ENCODE results near the gene IMMP2L.
"Not testable (repeated sequence)": the region's sequence is repeated elsewhere in the genome, so short reads cannot be mapped to it uniquely, and the experiment has no call there.

Gene IMMP2L

DNA sequence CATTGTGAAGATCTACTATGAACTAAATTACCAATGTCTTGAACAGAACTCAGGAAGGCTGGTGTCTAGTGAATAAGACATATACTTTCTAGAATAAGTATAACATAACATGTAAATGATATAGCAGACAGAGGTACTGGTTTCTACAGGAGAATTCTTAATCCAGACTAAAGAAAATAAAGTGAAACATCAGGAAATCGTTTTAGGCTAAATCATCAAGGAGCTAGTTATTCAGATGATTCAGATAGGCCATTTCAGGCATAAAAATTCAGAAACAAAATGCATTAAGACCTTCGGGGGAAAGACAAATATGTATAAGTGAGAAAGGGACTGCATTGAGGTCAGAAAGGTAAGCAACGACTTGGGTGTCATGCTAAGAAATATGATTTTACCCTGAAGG is 300.8 kb downstream of the IMMP2L start:
- Mint-ChIP-seq H3K36me3 (ENCODE audit: low read depth) (no peaks in the 10 kb centered on the region), H3K27me3 (ENCODE audit: low read depth) (no peaks in the 10 kb centered on the region), H3K4me3 (no peak overlapping the region), H3K27ac (no peak overlapping the region), H3K4me1 (ENCODE audit: low read depth) (no peaks in the 10 kb centered on the region), H3K9me3 (no peaks in the 10 kb centered on the region)

DNA sequence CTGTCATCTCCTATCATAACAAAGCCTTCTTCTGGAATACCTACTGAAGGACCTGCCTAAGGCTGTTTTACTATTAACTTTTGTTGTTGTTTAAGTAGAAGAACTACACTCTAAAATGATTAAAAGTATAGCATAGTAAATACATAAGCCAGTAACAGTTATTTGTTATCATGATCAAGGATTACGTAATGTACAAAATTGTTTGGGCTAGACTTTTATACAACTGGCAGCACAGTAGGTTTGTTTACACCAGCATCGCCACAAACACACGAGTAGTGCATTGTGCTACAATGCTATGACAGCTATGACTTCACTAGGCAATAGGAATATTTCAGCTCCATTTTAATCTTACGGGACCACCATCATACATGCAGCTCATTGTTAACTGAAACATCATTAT is 302.3 kb downstream of the IMMP2L start:
- no peak overlapping the region for H3K4me3 Mint-ChIP-seq
- no peaks in the 10 kb centered on the region for H3K36me3 Mint-ChIP-seq (ENCODE audit: low read depth)
- H3K4me1 Mint-ChIP-seq (ENCODE audit: low read depth) = no peaks in the 10 kb centered on the region
- H3K27me3 Mint-ChIP-seq (ENCODE audit: low read depth) = no peaks in the 10 kb centered on the region
- no peak overlapping the region for H3K27ac Mint-ChIP-seq
- H3K9me3 Mint-ChIP-seq = no peaks in the 10 kb centered on the region

DNA sequence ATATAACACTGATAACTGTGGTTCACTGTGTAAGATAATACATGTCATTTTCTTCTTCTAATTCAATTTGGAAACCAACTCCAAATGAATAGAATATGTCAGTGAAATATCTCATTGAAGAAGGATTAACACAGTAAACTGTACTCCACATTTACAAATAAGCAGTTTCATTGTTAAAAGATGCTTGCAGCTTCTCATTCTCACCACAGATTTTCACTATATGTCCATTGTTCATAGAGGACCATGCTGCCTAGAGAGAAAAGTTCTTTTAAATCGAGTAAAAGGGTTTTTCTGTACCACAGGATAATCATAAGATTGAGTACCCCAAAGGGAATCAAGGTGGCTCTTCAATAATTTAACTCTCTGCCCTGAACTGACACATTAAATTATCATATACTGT is 305.9 kb downstream of the IMMP2L start:
- H3K9me3 Mint-ChIP-seq = no peaks in the 10 kb centered on the region
- H3K4me3 Mint-ChIP-seq = no peak overlapping the region
- H3K27ac Mint-ChIP-seq = no peak overlapping the region
- no peaks in the 10 kb centered on the region for H3K4me1 Mint-ChIP-seq (ENCODE audit: low read depth)
- no peaks in the 10 kb centered on the region for H3K27me3 Mint-ChIP-seq (ENCODE audit: low read depth)
- H3K36me3 Mint-ChIP-seq (ENCODE audit: low read depth) = no peaks in the 10 kb centered on the region

DNA sequence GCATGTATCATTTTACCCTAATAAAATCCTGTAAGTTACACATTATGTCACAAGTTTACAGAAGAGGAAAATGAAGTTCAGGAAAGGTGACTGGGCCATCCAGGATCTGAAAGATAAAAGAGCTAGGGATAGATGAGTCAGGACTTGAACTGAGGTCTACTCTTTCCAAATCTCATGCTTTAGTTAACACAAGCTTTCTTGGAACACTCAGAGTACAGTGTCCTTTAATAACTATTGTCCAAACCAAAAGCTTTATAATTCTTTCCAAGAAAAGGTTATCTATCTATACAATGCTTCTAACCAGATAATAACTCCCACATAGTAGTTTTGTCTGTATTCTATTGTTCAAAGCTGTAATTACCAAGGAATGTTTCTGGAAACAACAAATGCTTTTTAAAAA is 306.7 kb downstream of the IMMP2L start:
- Mint-ChIP-seq H3K4me3 (no peak overlapping the region), H3K4me1 (ENCODE audit: low read depth) (no peaks in the 10 kb centered on the region), H3K27me3 (ENCODE audit: low read depth) (no peaks in the 10 kb centered on the region), H3K9me3 (peaks cover 5% of the 10 kb centered on the region), H3K36me3 (ENCODE audit: low read depth) (no peaks in the 10 kb centered on the region), H3K27ac (no peak overlapping the region)

DNA sequence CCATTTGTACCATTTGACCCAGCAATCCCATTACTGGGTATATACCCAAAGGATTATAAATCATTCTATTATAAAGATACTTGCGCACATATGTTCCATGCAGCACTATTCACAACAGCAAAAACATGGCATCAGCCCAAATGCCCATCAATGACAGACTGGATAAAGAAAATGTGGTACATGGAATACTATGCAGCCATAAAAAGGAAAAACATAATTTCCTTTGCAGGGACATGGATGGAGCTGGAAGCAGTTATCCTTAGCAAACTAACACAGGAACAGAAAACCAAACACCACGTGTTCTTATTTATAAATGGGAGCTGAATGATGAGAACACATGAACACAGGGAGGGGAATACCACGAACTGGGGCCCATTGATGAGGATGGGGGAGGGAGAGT is 310.9 kb downstream of the IMMP2L start:
- not testable (repeated sequence) for H3K27ac Mint-ChIP-seq; H3K27me3 Mint-ChIP-seq (ENCODE audit: low read depth); H3K4me3 Mint-ChIP-seq; H3K36me3 Mint-ChIP-seq (ENCODE audit: low read depth); H3K4me1 Mint-ChIP-seq (ENCODE audit: low read depth)
- peaks cover 16% of the 10 kb centered on the region for H3K9me3 Mint-ChIP-seq

DNA sequence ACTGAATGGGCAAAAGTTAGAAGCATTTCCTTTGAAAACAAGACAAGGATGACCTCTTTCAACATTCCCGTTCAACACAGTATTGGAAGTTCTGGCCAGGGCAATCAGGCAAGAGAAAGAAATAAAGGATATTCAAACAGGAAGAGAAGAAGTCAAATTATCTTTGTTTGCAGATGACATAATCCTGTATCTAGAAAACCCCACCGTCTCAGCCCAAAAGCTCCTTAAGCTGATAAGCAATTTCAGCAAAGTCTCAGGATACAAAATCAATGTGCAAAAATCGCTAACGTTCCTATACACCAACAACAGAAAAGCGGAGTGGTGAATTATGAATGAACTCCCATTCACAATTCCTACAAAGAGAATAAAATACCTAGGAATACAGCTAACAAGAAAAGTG is 312.5 kb downstream of the IMMP2L start:
- not testable (repeated sequence) for H3K4me1 Mint-ChIP-seq (ENCODE audit: low read depth); H3K36me3 Mint-ChIP-seq (ENCODE audit: low read depth); H3K4me3 Mint-ChIP-seq; H3K27me3 Mint-ChIP-seq (ENCODE audit: low read depth); H3K27ac Mint-ChIP-seq
- peaks cover 16% of the 10 kb centered on the region for H3K9me3 Mint-ChIP-seq

DNA sequence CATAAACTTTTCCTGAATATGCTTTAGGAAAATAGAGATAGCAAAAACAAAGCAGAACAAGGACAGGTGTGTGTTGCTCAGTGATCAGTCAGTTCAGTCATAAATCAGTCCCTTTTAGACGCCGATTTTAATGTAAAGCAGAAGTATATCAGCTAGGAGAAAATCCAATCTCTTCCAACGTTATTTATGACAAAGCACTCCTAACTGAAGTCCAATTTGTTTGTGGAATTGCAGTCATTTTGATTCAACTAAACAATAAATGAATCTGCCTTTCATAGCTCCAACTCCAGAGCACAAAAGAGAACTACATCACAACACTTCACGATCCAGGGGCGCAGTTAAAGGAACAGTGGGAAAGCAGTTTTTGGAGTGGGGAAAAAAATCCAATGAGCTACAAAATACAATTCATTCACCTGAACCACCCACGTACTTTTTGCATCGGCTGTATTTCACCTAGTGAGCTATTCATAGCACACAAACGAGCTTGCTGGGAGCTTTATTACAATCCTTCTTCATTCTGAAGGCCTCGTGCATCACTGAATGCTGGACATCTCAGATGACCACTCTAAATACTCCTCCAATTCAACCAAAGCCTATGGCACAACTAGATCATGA is 320.0 kb downstream of the IMMP2L start:
- no peaks in the 10 kb centered on the region for H3K36me3 Mint-ChIP-seq (ENCODE audit: low read depth)
- no peaks in the 10 kb centered on the region for H3K4me1 Mint-ChIP-seq (ENCODE audit: low read depth)
- no peaks in the 10 kb centered on the region for H3K27me3 Mint-ChIP-seq (ENCODE audit: low read depth)
- H3K27ac Mint-ChIP-seq = no peak overlapping the region
- H3K4me3 Mint-ChIP-seq = no peak overlapping the region
- H3K9me3 Mint-ChIP-seq = no peaks in the 10 kb centered on the region

DNA sequence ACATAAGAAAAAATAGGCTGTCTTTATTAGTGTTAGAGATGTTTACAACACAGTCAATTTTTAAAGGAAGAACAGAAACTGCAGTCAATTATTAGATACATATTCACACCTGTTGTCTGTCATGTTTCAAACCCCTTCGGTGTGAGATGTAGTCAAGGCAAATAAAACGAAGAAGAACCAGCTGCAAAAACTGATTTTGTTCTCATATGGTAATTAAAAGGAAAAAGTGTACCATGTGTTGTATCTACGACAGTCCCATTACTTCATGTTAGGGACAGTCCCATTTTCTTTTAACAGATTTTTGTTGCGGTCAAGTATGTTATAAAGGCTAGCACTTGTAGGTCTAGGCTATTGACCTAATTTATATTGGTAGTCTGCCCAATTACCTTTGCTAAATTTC is 321.9 kb downstream of the IMMP2L start:
- no peaks in the 10 kb centered on the region for H3K4me1 Mint-ChIP-seq (ENCODE audit: low read depth)
- H3K27ac Mint-ChIP-seq = no peak overlapping the region
- no peaks in the 10 kb centered on the region for H3K27me3 Mint-ChIP-seq (ENCODE audit: low read depth)

DNA sequence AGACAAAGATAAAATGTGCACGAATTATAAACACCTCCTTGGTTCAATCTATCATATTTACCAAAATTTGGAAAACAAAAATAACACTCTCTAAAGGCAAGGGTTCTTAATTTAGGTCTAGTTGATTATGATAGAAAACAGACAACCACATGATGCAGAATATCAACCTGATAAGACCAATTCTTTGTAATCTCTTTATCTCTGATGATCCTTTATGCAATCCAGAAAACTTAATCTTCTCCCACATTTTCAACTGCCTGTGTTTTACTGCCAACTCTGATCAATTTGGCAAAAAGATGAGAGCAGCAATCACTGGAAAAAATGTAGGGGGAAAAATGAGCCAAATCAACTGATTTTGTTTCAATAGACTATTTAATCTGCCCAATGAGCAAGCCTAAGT is 322.9 kb downstream of the IMMP2L start:
- Mint-ChIP-seq H3K27ac (no peak overlapping the region), H3K27me3 (ENCODE audit: low read depth) (no peaks in the 10 kb centered on the region), H3K4me1 (ENCODE audit: low read depth) (no peaks in the 10 kb centered on the region), H3K4me3 (no peak overlapping the region), H3K9me3 (no peaks in the 10 kb centered on the region), H3K36me3 (ENCODE audit: low read depth) (no peaks in the 10 kb centered on the region)

More for the DNA sequence above, 321.9 kb downstream of the IMMP2L start:
- no peak overlapping the region for H3K4me3 Mint-ChIP-seq
- no peaks in the 10 kb centered on the region for H3K9me3 Mint-ChIP-seq
- no peaks in the 10 kb centered on the region for H3K36me3 Mint-ChIP-seq (ENCODE audit: low read depth)

DNA sequence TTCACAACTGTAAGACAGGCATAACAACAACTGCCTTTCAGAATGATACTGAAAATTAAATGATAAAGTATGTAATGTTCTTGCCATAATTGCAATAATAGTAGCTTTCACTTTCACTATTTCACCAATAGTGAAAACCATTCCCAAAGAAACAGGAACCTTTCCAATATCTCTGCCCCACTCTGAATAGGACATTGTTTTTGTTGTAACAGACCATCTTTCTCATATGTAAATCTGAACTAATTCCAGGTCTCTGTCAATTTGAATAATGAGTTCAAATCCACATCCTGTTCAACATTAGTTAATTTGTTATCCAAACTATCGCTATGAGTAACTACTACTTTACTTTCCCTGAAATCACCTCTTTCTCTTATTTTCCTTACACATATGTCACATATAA is 323.4 kb downstream of the IMMP2L start:
- no peak overlapping the region for H3K4me3 Mint-ChIP-seq
- H3K36me3 Mint-ChIP-seq (ENCODE audit: low read depth) = no peaks in the 10 kb centered on the region
- no peaks in the 10 kb centered on the region for H3K27me3 Mint-ChIP-seq (ENCODE audit: low read depth)
- no peaks in the 10 kb centered on the region for H3K9me3 Mint-ChIP-seq
- H3K4me1 Mint-ChIP-seq (ENCODE audit: low read depth) = no peaks in the 10 kb centered on the region
- H3K27ac Mint-ChIP-seq = no peak overlapping the region

DNA sequence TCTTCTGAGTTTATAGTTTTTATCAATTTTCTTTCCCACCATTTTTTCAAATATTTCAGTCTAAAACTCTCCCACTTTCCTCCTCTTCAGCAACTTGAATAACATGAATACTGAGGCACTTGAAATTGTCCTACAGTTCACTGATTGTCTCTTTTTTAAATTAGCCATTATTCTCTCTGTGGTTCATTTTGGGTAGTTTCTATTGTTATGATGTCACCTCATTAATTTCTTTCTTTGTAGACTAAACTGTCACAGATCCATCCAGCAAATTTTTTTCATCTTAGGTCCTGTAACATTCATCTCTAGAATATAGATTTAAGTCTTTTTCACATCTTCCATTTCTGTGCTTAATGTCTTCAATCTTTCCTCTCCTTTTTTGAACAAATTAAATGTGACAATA is 326.6 kb downstream of the IMMP2L start:
- peaks cover 10% of the 10 kb centered on the region for H3K4me1 Mint-ChIP-seq (ENCODE audit: low read depth)
- no peaks in the 10 kb centered on the region for H3K36me3 Mint-ChIP-seq (ENCODE audit: low read depth)
- H3K27me3 Mint-ChIP-seq (ENCODE audit: low read depth) = no peaks in the 10 kb centered on the region
- H3K27ac Mint-ChIP-seq = no peak overlapping the region
- no peak overlapping the region for H3K4me3 Mint-ChIP-seq
- no peaks in the 10 kb centered on the region for H3K9me3 Mint-ChIP-seq

DNA sequence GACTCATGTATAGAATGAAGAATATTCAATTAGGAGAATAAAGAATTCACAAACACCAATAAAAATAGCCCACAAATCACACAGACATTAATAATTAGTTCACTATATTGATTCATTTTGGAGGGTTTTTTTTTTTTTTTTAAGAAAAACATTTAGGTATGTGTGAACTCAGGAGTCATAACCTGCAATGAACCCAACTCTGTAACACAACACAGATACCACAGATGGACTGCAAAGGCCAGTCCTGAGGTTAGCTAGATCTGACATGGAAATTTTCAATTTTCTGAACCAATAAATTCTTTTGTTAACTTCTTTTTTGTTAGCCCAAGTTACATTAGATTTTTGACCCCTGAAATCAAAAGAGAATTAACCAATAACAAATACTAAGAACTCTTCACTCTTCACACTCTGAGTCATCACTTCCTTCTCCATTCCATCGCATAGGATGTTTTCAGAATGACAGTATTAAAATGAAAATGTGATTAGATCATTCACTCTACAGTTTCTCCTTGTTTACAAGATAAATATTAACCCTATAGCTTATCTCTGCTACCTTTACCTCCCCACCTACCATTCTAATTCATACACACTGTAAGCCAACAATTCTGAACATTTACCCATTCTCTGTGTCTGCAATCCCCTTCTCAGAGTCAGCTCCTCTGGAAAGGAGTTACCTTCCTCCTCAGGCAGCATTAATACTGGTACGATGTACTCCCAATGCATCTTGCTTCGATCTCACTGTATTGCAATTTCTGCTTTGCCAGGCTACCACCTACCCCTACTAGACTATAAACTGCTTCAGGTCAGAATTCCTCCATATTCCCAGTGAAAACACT is 329.8 kb downstream of the IMMP2L start:
- Mint-ChIP-seq H3K36me3 (ENCODE audit: low read depth) (no peaks in the 10 kb centered on the region), H3K4me1 (ENCODE audit: low read depth) (peaks cover 10% of the 10 kb centered on the region), H3K27ac (no peak overlapping the region), H3K9me3 (no peaks in the 10 kb centered on the region), H3K27me3 (ENCODE audit: low read depth) (no peaks in the 10 kb centered on the region), H3K4me3 (no peak overlapping the region)

DNA sequence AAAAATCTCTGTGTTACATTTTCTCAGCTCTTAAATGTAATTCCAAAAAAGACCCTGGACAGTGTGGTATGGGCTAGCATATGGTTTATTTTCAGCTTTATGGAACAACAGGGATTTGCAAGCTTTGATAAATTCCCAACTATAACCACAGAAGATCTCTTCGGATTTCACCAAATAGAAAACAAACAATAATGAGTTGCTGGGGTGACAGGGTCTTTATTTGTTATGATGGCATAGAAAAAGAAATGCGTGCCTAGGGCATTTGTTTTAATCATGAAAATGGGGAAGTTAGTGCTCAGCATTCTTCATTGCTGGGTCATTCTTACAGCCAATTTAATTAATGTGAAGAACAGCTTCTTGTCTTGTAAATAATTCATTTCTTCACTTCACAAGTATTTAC is 332.4 kb downstream of the IMMP2L start:
- H3K27ac Mint-ChIP-seq = no peak overlapping the region
- H3K27me3 Mint-ChIP-seq (ENCODE audit: low read depth) = no peaks in the 10 kb centered on the region
- no peaks in the 10 kb centered on the region for H3K36me3 Mint-ChIP-seq (ENCODE audit: low read depth)
- H3K9me3 Mint-ChIP-seq = no peaks in the 10 kb centered on the region
- no peak overlapping the region for H3K4me3 Mint-ChIP-seq
- peaks cover 10% of the 10 kb centered on the region for H3K4me1 Mint-ChIP-seq (ENCODE audit: low read depth)

DNA sequence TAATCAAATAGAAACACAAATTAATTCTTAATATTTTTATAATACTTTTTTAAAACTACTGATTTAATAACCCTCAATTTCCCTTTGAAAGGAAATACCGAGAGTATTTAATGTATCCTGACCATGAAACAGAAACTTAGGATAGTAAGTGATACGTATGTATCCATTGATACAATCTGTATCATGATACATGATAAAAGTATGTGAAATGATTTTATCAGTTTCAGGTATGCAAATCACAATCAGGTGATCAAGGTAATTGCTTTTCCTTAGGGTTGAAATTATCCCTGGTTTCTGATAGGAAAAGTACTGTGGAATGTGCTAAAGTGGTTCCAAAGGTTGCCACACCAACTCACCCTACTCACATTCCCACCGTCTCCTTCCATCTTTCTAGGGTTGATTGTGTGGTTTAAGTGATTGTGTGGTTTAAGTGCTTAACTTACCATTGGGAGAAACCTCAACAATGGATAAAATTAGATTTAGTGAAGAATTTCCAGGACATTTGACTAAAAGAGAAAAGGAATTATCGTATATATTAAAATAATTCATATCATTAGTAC is 333.0 kb downstream of the IMMP2L start:
- H3K36me3 Mint-ChIP-seq (ENCODE audit: low read depth) = no peaks in the 10 kb centered on the region
- H3K27me3 Mint-ChIP-seq (ENCODE audit: low read depth) = no peaks in the 10 kb centered on the region
- H3K9me3 Mint-ChIP-seq = no peaks in the 10 kb centered on the region
- no peak overlapping the region for H3K27ac Mint-ChIP-seq
- H3K4me1 Mint-ChIP-seq (ENCODE audit: low read depth) = peaks cover 10% of the 10 kb centered on the region
- H3K4me3 Mint-ChIP-seq = no peak overlapping the region

DNA sequence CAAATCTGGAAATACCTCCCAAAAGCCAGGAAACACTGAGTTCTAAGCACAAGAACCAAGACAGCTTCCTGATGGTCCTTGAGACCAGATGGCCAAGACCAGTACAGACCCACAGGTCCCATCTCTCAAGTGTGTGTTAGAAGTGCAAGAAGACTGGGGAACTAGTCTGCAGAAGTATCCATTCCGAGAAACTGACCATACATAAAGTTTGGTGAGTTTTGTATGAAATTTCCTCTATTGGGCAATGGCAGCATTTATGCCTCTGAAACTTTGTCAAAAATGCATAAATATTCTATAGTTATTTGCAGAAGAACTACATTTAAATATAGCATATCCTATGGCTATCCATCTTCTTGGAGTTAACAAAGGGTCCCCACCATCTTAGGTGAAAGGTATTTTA is 333.9 kb downstream of the IMMP2L start:
- Mint-ChIP-seq H3K36me3 (ENCODE audit: low read depth) (no peaks in the 10 kb centered on the region), H3K4me3 (no peak overlapping the region), H3K4me1 (ENCODE audit: low read depth) (peaks cover 10% of the 10 kb centered on the region), H3K27ac (no peak overlapping the region), H3K9me3 (no peaks in the 10 kb centered on the region), H3K27me3 (ENCODE audit: low read depth) (no peaks in the 10 kb centered on the region)
